Natural killer cell (primary cell): ENCODE measurements around the gene SOX13. TPM values are rescaled to one million over a fixed set of nuclear protein-coding genes. Genes with fewer than 3 reads are reported as not detected.
"Not testable (repeated sequence)": the region's sequence is repeated elsewhere in the genome, so short reads cannot be mapped to it uniquely, and the experiment has no call there.

Experiments
- ATAC-seq, 3 donors: fragments of 150-1000 bp in 2 of 3; fragments of 200-7000 bp in 1 of 3; cut with Tn5 transposase; 1 replicate in 1 of 3; 2 replicates in 2 of 3; pipeline ENCODE4 v1.10.0; 2021; ENCODE audit warnings: mild to moderate bottlenecking in 2 of 3, moderate library complexity in 2 of 3
- DNase-seq, 2 donors: peaks; one replicate each; pipeline versions ENCODE4 v3.0.0 to v3.0.0-alpha.2; 2013 to 2021; ENCODE audit warnings: mixed read lengths in 1 of 2
- H3K27ac ChIP-seq: one replicate; pipeline ENCODE4 v1.5.1; 2013; ENCODE audit warnings: mild to moderate bottlenecking, low read length
- H3K27me3 ChIP-seq: one replicate; pipeline ENCODE4 v1.6.1; 2013; ENCODE audit warnings: low read length; ENCODE audit not compliant: control insufficient read depth, insufficient read depth
- H3K36me3 ChIP-seq: one replicate; pipeline ENCODE4 v1.6.1; 2013; ENCODE audit warnings: low read length; ENCODE audit not compliant: control insufficient read depth, insufficient read depth
- H3K4me1 ChIP-seq: one replicate; pipeline ENCODE4 v1.6.1; 2013; ENCODE audit warnings: low read length; ENCODE audit not compliant: control insufficient read depth, insufficient read depth
- H3K4me3 ChIP-seq: one replicate; pipeline ENCODE4 v1.5.1; 2013; ENCODE audit warnings: low read length
- H3K9me3 ChIP-seq: one replicate; pipeline ENCODE4 v1.6.1; 2013; ENCODE audit warnings: low read length; ENCODE audit not compliant: control insufficient read depth, insufficient read depth
- H3K27ac Mint-ChIP-seq, 2 donors: one replicate each; pipeline ENCODE4 v1.8.0; 2022; ENCODE audit warnings: mild to moderate bottlenecking in 2 of 2, mixed read lengths in 2 of 2, moderate library complexity in 1 of 2
- H3K27me3 Mint-ChIP-seq, 2 donors: one replicate each; pipeline ENCODE4 v1.8.0; 2022; ENCODE audit warnings: low read depth in 2 of 2, mixed read lengths in 2 of 2
- H3K36me3 Mint-ChIP-seq: one replicate; pipeline ENCODE4 v1.8.0; 2022; ENCODE audit warnings: mixed read lengths
- H3K4me1 Mint-ChIP-seq, 2 donors: one replicate each; pipeline ENCODE4 v1.8.0; 2022; ENCODE audit warnings: mixed read lengths in 2 of 2
- H3K4me3 Mint-ChIP-seq: one replicate; pipeline ENCODE4 v1.8.0; 2022; ENCODE audit warnings: mild to moderate bottlenecking, moderate library complexity, mixed read lengths
- H3K9me3 Mint-ChIP-seq, 2 donors: one replicate each; pipeline ENCODE4 v1.8.0; 2022; ENCODE audit warnings: mixed read lengths in 2 of 2
- WGBS: methylation state at CpG from one replicate; pipeline ENCODE4 v1.1.7; 2013; ENCODE audit warnings: missing lambda C conversion rate; ENCODE audit not compliant: insufficient coverage; 5-methylcytosine and 5-hydroxymethylcytosine counted together
- intact Hi-C: fragments of 100-400 bp; cut with micrococcal nuclease; formaldehyde crosslinking; loops from one replicate; pipeline ENCODE4 v1.14.2; 2022
- total RNA-seq, 4 donors: library from RNA; stranded (reverse); fragments of 120-200 nt in 1 of 4; gene quantifications; one replicate each; pipeline versions ENCODE4 v1.2.3 to v1.2.4, GENCODE V29; 2013 to 2022
- TF ChIP-seq, protein P1 (sequence below): fragments of 200-600 bp; IDR thresholded peaks from one replicate; pipeline ENCODE4 v1.8.0; 2022; ENCODE audit warnings: antibody characterized with exemption

The SOX13 gene
- total RNA-seq, 3 donors from 2014 or later (not counting 1 experiment from before 2014, with no cell fraction given) = 27.3 to 44.7 (median 41.4) TPM

DNA sequence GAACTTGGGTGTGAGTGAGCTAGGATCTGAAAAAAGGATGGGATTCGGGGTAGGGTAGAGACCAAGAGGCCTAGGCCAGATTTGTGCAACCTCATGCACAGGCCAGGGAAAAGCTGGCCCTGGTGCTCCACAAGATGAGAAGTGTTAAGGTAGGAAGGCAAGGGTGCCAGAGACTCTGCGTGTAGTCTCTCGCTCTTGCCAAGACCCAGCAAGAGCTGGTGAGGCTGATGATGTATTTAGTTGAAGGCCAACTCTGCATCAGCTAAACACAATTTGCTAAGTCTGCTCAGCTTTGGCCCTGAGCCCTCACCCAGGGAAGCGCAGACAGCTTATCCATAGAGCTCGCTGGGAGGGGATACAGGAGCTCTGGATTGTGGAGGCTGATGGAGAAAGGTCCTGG is 26.6 kb upstream of the SOX13 start:
- H3K4me3 ChIP-seq = no peak overlapping the region
- no peak for DNase-seq
- H3K27me3 ChIP-seq = no peaks in the 10 kb centered on the region
- ATAC-seq = no peak
- no peaks in the 10 kb centered on the region for H3K9me3 Mint-ChIP-seq
- no peaks in the 10 kb centered on the region for H3K36me3 ChIP-seq
- no peaks in the 10 kb centered on the region for H3K9me3 ChIP-seq
- H3K27me3 Mint-ChIP-seq = no peaks in the 10 kb centered on the region
- H3K4me1 ChIP-seq = no peaks in the 10 kb centered on the region
- H3K27ac ChIP-seq = no peak overlapping the region
- TF ChIP-seq, protein P1, sequence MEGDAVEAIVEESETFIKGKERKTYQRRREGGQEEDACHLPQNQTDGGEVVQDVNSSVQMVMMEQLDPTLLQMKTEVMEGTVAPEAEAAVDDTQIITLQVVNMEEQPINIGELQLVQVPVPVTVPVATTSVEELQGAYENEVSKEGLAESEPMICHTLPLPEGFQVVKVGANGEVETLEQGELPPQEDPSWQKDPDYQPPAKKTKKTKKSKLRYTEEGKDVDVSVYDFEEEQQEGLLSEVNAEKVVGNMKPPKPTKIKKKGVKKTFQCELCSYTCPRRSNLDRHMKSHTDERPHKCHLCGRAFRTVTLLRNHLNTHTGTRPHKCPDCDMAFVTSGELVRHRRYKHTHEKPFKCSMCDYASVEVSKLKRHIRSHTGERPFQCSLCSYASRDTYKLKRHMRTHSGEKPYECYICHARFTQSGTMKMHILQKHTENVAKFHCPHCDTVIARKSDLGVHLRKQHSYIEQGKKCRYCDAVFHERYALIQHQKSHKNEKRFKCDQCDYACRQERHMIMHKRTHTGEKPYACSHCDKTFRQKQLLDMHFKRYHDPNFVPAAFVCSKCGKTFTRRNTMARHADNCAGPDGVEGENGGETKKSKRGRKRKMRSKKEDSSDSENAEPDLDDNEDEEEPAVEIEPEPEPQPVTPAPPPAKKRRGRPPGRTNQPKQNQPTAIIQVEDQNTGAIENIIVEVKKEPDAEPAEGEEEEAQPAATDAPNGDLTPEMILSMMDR = no peak
- no peaks in the 10 kb centered on the region for H3K4me1 Mint-ChIP-seq
- H3K27ac Mint-ChIP-seq = no peak overlapping the region
- 94% methylated on average over 5 of the region's 5 CpGs for WGBS
- no peaks in the 10 kb centered on the region for H3K36me3 Mint-ChIP-seq
- intact Hi-C loops = no loop called here
- no peak overlapping the region for H3K4me3 Mint-ChIP-seq

DNA sequence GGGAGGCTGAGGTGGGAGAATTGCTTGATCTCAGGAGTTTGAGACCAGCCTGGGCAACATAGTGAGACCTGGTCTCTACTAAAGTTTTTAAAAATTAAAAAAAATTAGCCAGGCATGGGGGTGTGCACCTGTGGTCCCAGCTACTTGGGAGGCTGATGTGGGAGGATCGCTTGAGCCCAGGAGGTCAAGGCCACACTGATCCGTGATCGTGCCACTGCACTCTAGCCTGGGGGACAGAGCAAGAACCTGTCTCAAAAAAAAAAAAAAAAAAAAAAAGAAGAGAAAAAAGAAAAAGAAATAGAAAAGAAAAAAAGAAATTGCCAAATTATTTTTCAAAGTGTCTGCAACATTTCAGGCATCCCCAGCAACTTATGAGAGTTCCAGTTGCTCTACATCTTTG is 24.1 kb upstream of the SOX13 start:
- H3K27me3 Mint-ChIP-seq, H3K9me3 Mint-ChIP-seq: not testable (repeated sequence)

DNA sequence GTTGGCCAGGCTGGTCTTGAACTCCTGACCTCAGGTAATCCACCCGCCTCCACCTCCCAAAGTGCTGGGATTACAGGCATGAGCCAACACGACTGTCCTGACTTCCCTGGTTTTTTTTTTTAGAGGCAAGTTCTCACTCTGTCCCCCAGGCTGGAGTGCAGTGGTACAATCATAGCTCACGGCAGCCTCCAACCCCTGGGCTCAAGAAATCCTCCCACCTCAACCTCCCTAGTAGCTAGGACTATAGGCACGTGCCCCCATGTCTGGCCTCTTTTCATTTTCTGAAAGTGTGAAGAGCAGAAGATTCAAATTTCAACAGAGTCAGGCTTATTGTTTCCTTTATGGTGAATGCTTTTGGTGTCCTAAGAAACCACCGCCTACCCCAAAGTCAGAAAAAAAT is 21.7 kb upstream of the SOX13 start:
- H3K27ac Mint-ChIP-seq = no peak overlapping the region
- no peaks in the 10 kb centered on the region for H3K36me3 Mint-ChIP-seq
- H3K27ac ChIP-seq = no peak overlapping the region
- DNase-seq (no peak), ATAC-seq (no peak)
- H3K27me3 Mint-ChIP-seq = no peaks in the 10 kb centered on the region
- H3K4me3 ChIP-seq = no peak overlapping the region
- H3K9me3 ChIP-seq = no peaks in the 10 kb centered on the region
- no peak overlapping the region for H3K4me3 Mint-ChIP-seq
- H3K36me3 ChIP-seq = no peaks in the 10 kb centered on the region
- no peaks in the 10 kb centered on the region for H3K4me1 ChIP-seq
- intact Hi-C loops = no loop called here
- TF ChIP-seq, protein P1 = no peak
- H3K9me3 Mint-ChIP-seq = no peaks in the 10 kb centered on the region
- WGBS = 66% methylated on average over 4 of the region's 5 CpGs
- H3K4me1 Mint-ChIP-seq = no peaks in the 10 kb centered on the region
- no peaks in the 10 kb centered on the region for H3K27me3 ChIP-seq

More for the DNA sequence above, 24.1 kb upstream of the SOX13 start:
- H3K4me1 ChIP-seq, H3K36me3 Mint-ChIP-seq, H3K27ac Mint-ChIP-seq, H3K9me3 ChIP-seq, H3K27ac ChIP-seq, intact Hi-C loops, ATAC-seq, DNase-seq, H3K4me3 Mint-ChIP-seq, H3K4me1 Mint-ChIP-seq, H3K27me3 ChIP-seq, H3K36me3 ChIP-seq, H3K4me3 ChIP-seq: not testable (repeated sequence)
- 95% methylated on average over 3 of the region's 3 CpGs for WGBS

DNA sequence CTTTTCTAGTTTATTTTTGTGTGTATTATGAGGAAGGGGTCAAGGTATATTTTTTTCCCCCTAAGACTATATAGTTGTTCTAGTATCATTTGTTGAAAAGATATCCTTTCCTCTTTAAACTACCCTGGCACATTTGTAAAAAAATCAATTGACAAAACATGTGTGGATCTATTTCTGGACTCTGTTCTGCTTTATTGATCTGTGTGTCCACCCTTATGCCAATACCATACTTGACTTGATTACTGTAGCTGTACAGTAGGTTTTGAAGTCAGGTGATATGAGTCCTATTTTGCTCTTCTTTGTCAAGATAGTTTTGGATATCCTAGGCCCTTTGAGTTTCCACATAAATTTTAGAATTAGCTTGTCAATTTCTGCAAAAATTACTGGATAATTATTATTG is 21.2 kb upstream of the SOX13 start:
- Mint-ChIP-seq H3K36me3 (no peaks in the 10 kb centered on the region), H3K9me3 (no peaks in the 10 kb centered on the region), H3K27ac (no peak overlapping the region), H3K4me3 (no peak overlapping the region), H3K4me1 (no peaks in the 10 kb centered on the region), H3K27me3 (no peaks in the 10 kb centered on the region)
- DNase-seq = no peak
- Histone ChIP-seq H3K9me3 (no peaks in the 10 kb centered on the region), H3K4me1 (no peaks in the 10 kb centered on the region), H3K36me3 (no peaks in the 10 kb centered on the region), H3K4me3 (no peak overlapping the region), H3K27me3 (no peaks in the 10 kb centered on the region), H3K27ac (no peak overlapping the region)
- TF ChIP-seq, protein P1 = no peak
- intact Hi-C loops = no loop called here
- ATAC-seq = no peak
